ENCODE data around the gene WNT3.
"Not testable (repeated sequence)": the region's sequence is repeated elsewhere in the genome, so short reads cannot be mapped to it uniquely, and the experiment has no call there.

WNT3 gene

GRCh38 chr17:46850688-46851028 lies 32.2 kb upstream of the WNT3 start:
- no peak for TF ChIP-seq CTCF (conservative IDR thresholded peaks at IDR 0.05; ENCODE audit: control insufficient read depth, insufficient read depth, low read depth, low read length)
- H3K4me3 ChIP-seq (ENCODE audit: control insufficient read depth, low read depth, low read length), result no peak overlapping the region
- no peak for DNase-seq (ENCODE audit: low read depth)

DNA sequence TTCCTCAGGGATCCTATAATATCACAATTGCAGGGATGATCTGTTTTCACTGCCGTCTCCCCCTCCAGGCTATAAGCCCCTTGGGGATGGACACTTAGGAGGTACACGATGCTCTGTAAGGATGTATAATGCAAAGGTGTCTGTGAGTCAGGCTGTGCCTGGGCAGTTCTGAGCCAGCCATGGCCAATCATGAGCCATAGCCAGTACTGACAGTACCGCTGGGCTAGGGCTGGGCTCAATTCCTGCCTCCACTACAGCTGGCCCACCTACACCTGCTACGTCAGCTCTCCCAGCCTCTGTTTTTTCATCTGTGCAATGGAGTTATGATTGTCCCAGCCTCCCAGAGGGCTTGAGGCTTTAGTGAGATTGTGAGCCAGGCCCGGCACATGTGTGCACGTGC lies 30.0 kb upstream of the WNT3 start:
- no peak for TF ChIP-seq CTCF (conservative IDR thresholded peaks at IDR 0.05; ENCODE audit: control insufficient read depth, insufficient read depth, low read depth, low read length)
- no peak overlapping the region for H3K4me3 ChIP-seq (ENCODE audit: control insufficient read depth, low read depth, low read length)
- no peak for DNase-seq (ENCODE audit: low read depth)

DNA sequence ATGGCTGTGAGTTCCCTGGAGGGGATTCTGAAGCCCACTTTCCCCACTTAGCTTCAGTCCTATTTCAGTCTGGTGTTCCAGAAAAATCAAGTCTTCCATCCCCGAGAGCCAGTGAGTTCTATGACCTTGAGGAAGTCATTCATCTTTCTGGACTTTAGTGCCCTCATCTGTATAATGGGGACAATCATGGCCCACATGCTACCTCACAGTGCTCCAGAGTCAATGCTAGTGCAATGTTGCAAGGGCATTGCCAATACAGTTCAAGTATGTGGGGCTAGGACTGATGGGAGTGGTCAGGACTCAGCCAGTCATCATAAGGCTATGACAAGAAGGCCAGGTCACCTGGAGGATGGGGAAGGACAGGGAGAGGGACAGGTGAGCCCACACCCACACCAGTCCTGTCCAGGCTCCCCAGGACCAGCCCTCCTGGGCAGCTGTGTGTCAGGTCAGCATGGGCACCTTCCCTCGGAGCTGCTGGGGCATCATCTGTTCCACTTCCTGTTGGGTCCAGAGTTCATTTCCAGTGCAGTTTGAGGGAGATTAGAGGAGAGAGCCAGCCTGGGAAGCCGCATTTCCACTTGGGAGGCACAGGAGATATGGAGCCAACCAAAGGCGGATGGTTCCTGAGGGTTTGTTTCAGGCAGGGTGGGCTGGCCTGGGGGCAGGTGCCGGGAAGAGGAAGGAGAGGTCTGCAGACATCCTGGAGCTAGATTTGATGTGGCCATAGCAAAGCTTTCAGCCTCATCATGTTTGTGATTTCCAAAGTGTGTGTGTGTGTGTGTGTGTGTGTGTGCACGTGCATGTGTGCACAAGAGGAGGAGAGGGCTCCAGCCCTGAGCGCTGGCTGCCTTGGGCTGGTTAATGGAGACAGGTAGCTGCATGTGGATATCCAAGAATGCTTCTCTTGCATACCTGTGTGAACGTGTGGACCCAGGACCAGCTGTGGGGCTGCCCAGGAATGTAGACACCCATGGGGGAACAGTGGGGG lies 29.0 kb upstream of the WNT3 start:
- no peak overlapping the region for H3K4me3 ChIP-seq (ENCODE audit: control insufficient read depth, low read depth, low read length)
- no peak for DNase-seq (ENCODE audit: low read depth)
- no peak for TF ChIP-seq CTCF (conservative IDR thresholded peaks at IDR 0.05; ENCODE audit: control insufficient read depth, insufficient read depth, low read depth, low read length)

DNA sequence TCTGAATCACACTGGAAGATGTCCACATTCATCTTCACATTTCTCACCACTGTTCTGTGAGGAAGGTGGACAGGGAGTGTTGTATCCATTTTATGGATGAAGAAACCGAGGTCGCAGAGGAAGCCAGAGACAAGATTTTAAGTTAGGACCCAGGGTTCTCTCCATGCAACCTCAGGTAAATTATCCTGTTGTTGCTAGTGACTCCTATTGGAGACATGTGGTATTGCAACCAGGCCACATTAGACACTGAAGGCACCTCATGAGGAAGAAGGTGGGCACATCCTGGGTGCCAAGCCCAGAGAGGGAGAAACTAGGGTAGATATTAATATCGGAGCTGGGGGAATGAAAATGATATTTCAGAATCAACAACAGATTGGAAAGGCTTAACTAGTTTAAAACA lies 24.3 kb upstream of the WNT3 start:
- peak; percentile 8 for DNase-seq (ENCODE audit: low read depth)
- TF ChIP-seq CTCF (conservative IDR thresholded peaks at IDR 0.05; ENCODE audit: control insufficient read depth, insufficient read depth, low read depth, low read length), result peak; percentile 58
- no peak overlapping the region for H3K4me3 ChIP-seq (ENCODE audit: control insufficient read depth, low read depth, low read length)

GRCh38 chr17:46841561-46842379 lies 23.3 kb upstream of the WNT3 start:
- DNase-seq (ENCODE audit: low read depth), result no peak
- TF ChIP-seq CTCF (conservative IDR thresholded peaks at IDR 0.05; ENCODE audit: control insufficient read depth, insufficient read depth, low read depth, low read length), result no peak
- H3K4me3 ChIP-seq (ENCODE audit: control insufficient read depth, low read depth, low read length), result no peak overlapping the region

DNA sequence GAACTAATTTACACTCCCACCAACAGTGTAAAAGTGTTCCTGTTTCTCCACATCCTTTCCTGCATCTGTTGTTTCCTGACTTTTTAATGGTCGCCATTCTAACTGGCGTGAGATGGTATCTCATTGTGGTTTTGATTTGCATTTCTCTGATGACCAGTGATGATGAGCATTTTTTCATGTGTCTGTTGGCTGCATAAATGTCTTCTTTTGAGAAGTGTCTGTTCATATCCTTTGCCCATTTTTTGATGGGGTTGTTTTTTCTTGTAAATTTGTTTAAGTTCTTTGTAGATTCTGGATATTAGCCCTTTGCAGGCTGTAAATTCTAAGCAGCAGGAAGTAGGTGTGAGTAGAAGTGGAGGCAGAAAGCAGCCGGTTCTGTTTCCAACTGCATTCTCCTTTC lies 22.1 kb upstream of the WNT3 start:
- DNase-seq (ENCODE audit: low read depth); H3K4me3 ChIP-seq (ENCODE audit: control insufficient read depth, low read depth, low read length): not testable (repeated sequence)

DNA sequence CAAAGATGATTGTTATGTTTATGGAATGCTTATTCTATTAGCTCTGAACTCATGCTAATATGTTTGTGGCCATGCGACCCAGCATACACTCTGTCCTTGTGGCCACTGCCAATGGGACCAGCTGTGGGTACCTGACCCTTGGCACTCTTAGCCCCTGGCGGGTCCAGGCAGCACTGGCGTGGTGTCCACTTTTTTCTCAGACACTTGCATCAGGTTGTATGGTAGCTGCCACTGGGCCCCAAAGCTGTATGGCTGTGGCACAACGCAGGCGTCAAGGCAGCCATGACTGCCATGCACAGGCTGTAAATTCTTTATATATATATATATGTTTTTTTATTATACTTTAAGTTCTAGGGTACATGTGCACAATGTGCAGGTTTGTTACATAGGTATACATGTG lies 20.7 kb upstream of the WNT3 start:
- no peak overlapping the region for H3K4me3 ChIP-seq (ENCODE audit: control insufficient read depth, low read depth, low read length)
- DNase-seq (ENCODE audit: low read depth), result no peak
- TF ChIP-seq CTCF (conservative IDR thresholded peaks at IDR 0.05; ENCODE audit: control insufficient read depth, insufficient read depth, low read depth, low read length), result no peak
